ENCODE measurements around the gene CCDC158. TPM values are rescaled to one million over a fixed set of nuclear protein-coding genes. Genes with fewer than 3 reads are reported as not detected.

The CCDC158 gene
- total RNA-seq (2014; rRNA removed; shearing (Covaris generic)) (0.21 TPM in 1 of 2 replicates, not detected in the other), polyA plus RNA-seq (2016; fragmentation: Nextera tagmentation; extraction: Ambion mirVana) (0.27 and 0.40 TPM in 2 replicates)
- long read RNA-seq: 0 reads

DNA sequence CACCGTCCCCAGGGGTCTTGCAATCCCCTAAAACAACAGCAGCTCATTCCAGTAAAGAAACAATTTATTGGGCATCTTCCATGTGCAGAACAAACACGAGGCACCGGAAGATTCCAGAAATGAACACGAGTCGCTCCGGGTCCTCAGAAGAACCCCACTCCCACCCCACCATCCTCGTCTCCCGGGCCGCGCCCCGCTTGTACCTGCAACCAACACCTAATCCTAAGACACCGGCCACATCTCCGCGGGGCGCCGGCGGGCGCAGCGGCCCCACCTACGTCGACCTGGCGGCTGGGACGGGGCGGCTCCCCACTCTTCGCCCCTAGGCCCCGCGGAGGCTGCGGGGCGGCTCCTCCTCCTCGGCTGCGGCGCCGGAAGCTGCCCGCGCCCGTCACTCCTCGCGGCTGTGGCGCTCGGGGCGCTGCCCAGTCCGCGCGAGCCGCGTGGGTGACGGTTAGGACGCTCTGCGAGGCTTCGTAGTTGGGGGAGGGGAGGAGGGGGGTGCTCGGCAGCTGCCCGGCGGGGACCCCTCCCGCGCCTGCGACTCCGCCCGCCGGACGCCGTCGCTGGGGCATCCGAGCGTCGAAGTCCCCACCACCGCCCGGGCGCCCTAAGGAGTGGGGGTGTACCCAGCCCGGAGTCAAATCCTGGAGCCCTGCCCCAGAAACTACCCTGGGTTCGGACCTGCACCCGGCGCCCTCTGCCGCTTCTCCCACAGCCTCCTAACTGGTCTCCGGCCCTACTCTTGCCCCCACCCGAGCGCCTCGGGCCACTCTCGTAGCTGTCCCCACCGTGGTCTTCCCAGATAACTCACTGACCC lies at the start of gene CCDC158:
Gene CCDC158 (minus strand): TSS at position 380 of the 820 bp plus-strand sequence. CDS start 17,934 bp downstream, outside the sequence.
- H3K4me1 ChIP-seq (ENCODE audit: insufficient read depth): peaks cover 10% of the 10 kb centered on the region
- ATAC-seq: no peak
- peak within 1 kb of the TSS; percentile 71 for H3K4me2 ChIP-seq
- H3F3A ChIP-seq (replicated peaks; ENCODE audit: low read depth): no peaks in the 10 kb centered on the region
- DNase-seq (ENCODE audit: low spot score): peak; percentile 50
- peaks cover 5% of the 10 kb centered on the region; the same call in 1 of the 3 replicates for H3K4me1 Mint-ChIP-seq
- no peak within 1 kb of the TSS for H3K4me3 Mint-ChIP-seq
- H3K36me3 ChIP-seq (ENCODE audit: insufficient read depth): no peaks in the 10 kb centered on the region
- no peak for TF ChIP-seq STAT1 (IDR thresholded peaks at IDR 0.05; ENCODE audit: unreplicated experiment)
- no peak for TF ChIP-seq ZNF331 (CRISPR knock-in tag; IDR thresholded peaks at IDR 0.05; ENCODE audit: low read depth)
- no peak for TF ChIP-seq EZH2 (IDR thresholded peaks at IDR 0.05; ENCODE audit: low read depth, unreplicated experiment)
- TF ChIP-seq, protein P1, sequence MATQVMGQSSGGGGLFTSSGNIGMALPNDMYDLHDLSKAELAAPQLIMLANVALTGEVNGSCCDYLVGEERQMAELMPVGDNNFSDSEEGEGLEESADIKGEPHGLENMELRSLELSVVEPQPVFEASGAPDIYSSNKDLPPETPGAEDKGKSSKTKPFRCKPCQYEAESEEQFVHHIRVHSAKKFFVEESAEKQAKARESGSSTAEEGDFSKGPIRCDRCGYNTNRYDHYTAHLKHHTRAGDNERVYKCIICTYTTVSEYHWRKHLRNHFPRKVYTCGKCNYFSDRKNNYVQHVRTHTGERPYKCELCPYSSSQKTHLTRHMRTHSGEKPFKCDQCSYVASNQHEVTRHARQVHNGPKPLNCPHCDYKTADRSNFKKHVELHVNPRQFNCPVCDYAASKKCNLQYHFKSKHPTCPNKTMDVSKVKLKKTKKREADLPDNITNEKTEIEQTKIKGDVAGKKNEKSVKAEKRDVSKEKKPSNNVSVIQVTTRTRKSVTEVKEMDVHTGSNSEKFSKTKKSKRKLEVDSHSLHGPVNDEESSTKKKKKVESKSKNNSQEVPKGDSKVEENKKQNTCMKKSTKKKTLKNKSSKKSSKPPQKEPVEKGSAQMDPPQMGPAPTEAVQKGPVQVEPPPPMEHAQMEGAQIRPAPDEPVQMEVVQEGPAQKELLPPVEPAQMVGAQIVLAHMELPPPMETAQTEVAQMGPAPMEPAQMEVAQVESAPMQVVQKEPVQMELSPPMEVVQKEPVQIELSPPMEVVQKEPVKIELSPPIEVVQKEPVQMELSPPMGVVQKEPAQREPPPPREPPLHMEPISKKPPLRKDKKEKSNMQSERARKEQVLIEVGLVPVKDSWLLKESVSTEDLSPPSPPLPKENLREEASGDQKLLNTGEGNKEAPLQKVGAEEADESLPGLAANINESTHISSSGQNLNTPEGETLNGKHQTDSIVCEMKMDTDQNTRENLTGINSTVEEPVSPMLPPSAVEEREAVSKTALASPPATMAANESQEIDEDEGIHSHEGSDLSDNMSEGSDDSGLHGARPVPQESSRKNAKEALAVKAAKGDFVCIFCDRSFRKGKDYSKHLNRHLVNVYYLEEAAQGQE (IDR thresholded peaks at IDR 0.05; ENCODE audit: unreplicated experiment): no peak
- TF ChIP-seq, protein P2, sequence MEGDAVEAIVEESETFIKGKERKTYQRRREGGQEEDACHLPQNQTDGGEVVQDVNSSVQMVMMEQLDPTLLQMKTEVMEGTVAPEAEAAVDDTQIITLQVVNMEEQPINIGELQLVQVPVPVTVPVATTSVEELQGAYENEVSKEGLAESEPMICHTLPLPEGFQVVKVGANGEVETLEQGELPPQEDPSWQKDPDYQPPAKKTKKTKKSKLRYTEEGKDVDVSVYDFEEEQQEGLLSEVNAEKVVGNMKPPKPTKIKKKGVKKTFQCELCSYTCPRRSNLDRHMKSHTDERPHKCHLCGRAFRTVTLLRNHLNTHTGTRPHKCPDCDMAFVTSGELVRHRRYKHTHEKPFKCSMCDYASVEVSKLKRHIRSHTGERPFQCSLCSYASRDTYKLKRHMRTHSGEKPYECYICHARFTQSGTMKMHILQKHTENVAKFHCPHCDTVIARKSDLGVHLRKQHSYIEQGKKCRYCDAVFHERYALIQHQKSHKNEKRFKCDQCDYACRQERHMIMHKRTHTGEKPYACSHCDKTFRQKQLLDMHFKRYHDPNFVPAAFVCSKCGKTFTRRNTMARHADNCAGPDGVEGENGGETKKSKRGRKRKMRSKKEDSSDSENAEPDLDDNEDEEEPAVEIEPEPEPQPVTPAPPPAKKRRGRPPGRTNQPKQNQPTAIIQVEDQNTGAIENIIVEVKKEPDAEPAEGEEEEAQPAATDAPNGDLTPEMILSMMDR (conservative IDR thresholded peaks at IDR 0.05; ENCODE audit: low read depth in 2 of 2): no peak
- no peaks in the 10 kb centered on the region for H4K20me1 ChIP-seq (replicated peaks; ENCODE audit: insufficient read depth)
- H3K9me2 ChIP-seq (ENCODE audit: insufficient read depth): peaks cover 3% of the 10 kb centered on the region
- H3K27me3 ChIP-seq (ENCODE audit: insufficient read depth): peaks cover 28% of the 10 kb centered on the region
- no peaks in the 10 kb centered on the region for H3K27me3 Mint-ChIP-seq (ENCODE audit: insufficient read depth, low read depth, poor library complexity)
- peaks cover 30% of the 10 kb centered on the region for H3K9me3 Mint-ChIP-seq
- H3K4me3 ChIP-seq: peak within 1 kb of the TSS; percentile 52
- no peak within 1 kb of the TSS for H3K27ac Mint-ChIP-seq
- peaks cover 18% of the 10 kb centered on the region; the same call in 2 of the 3 replicates for H3K36me3 Mint-ChIP-seq (ENCODE audit: low read depth)
- H3K79me2 ChIP-seq (replicated peaks; ENCODE audit: insufficient read depth): no peaks in the 10 kb centered on the region
- H3K27ac ChIP-seq (ENCODE audit: low read depth): no peak within 1 kb of the TSS
- H2AFZ ChIP-seq: peak within 1 kb of the TSS; percentile 85

DNA sequence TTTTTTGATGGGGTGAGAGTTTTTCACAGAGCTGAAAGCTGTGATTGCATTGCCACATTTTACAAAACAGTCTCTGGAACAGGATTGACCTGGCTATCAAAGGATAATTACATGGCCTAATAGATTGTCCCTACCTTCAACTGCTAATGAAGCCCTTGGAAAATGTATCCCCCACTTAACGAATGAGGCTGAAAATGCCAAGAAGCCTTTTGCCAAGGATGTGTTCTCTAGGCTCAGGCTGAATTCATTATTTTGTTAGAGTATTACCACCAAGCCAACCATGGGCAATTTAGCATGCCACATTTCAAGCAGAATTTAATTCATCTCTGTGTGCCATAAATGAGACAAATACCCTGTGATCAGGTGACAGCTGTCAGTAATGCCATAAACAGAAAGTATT lies 49.6 kb upstream of the CCDC158 start:
- no peak overlapping the region for H3K27ac Mint-ChIP-seq
- no peak overlapping the region for H3K4me2 ChIP-seq
- no peak for ATAC-seq
- peaks cover under 1% of the 10 kb centered on the region; the same call in 1 of the 3 replicates for H3K36me3 Mint-ChIP-seq (ENCODE audit: low read depth)
- H3K9me2 ChIP-seq (ENCODE audit: insufficient read depth): no peaks in the 10 kb centered on the region
- H3K4me1 ChIP-seq (ENCODE audit: insufficient read depth): no peaks in the 10 kb centered on the region
- H3K27me3 Mint-ChIP-seq (ENCODE audit: insufficient read depth, low read depth, poor library complexity): peaks cover 7% of the 10 kb centered on the region
- H2AFZ ChIP-seq: no peak overlapping the region; the same call in 1 of the 2 replicates
- no peaks in the 10 kb centered on the region for H3F3A ChIP-seq (replicated peaks; ENCODE audit: low read depth)
- no peaks in the 10 kb centered on the region for H4K20me1 ChIP-seq (replicated peaks; ENCODE audit: insufficient read depth)
- no peaks in the 10 kb centered on the region for H3K27me3 ChIP-seq (ENCODE audit: insufficient read depth)
- no peaks in the 10 kb centered on the region for H3K79me2 ChIP-seq (replicated peaks; ENCODE audit: insufficient read depth)
- no peak overlapping the region for H3K4me3 ChIP-seq
- H3K4me3 Mint-ChIP-seq: no peak overlapping the region
- H3K27ac ChIP-seq (ENCODE audit: low read depth): no peak overlapping the region
- DNase-seq (ENCODE audit: low spot score): no peak
- H3K36me3 ChIP-seq (ENCODE audit: insufficient read depth): no peaks in the 10 kb centered on the region
- H3K9me3 Mint-ChIP-seq: no peaks in the 10 kb centered on the region; the same call in 2 of the 3 replicates
- H3K4me1 Mint-ChIP-seq: peaks cover 6% of the 10 kb centered on the region
- TF ChIP-seq ZNF114 (CRISPR knock-in tag; IDR thresholded peaks at IDR 0.05) (no peak), CREB1 (CRISPR knock-in tag; IDR thresholded peaks at IDR 0.05; ENCODE audit: low read depth) (no peak), EZH2phosphoT487 (IDR thresholded peaks at IDR 0.05; ENCODE audit: unreplicated experiment) (no peak), STAT1 (IDR thresholded peaks at IDR 0.05; ENCODE audit: unreplicated experiment) (no peak), JUNB (IDR thresholded peaks at IDR 0.05; ENCODE audit: unreplicated experiment) (no peak), EZH2 (IDR thresholded peaks at IDR 0.05; ENCODE audit: low read depth, unreplicated experiment) (no peak), ZNF331 (CRISPR knock-in tag; IDR thresholded peaks at IDR 0.05; ENCODE audit: low read depth) (no peak), POLR2AphosphoS5 (IDR thresholded peaks at IDR 0.05; ENCODE audit: low read depth) (no peak)
